Progenitor cell of endocrine pancreas (in vitro differentiated cells): Measurements from ENCODE around the gene IQGAP2. TPM values are rescaled to one million over a fixed set of nuclear protein-coding genes. Genes with fewer than 3 reads are reported as not detected.

Source experiments
- DNase-seq: peaks from one replicate; pipeline ENCODE4 v3.0.0; 2021; ENCODE audit warnings: low spot score; ENCODE audit not compliant: unreplicated experiment
- H3K27ac Mint-ChIP-seq: 2 replicates; pipeline ENCODE4 v1.8.0; 2021; ENCODE audit warnings: mild to moderate bottlenecking, moderate library complexity, mixed read lengths
- H3K27me3 Mint-ChIP-seq: 2 replicates; pipeline ENCODE4 v1.8.0; 2021; ENCODE audit warnings: mixed read lengths
- H3K36me3 Mint-ChIP-seq: 2 replicates; pipeline ENCODE4 v1.8.0; 2022; ENCODE audit warnings: mixed read lengths; ENCODE audit not compliant: insufficient read depth
- H3K4me1 Mint-ChIP-seq: 2 replicates; pipeline ENCODE4 v1.8.0; 2021; ENCODE audit warnings: low read depth, mixed read lengths
- H3K4me3 Mint-ChIP-seq: 2 replicates; pipeline ENCODE4 v1.8.0; 2021; ENCODE audit warnings: low read depth, mild to moderate bottlenecking, moderate library complexity, mixed read lengths
- H3K9me3 Mint-ChIP-seq: 2 replicates; pipeline ENCODE4 v1.8.0; 2021; ENCODE audit warnings: low read depth, mixed read lengths
- CTCF ChIP-seq: fragments of 200-600 bp; sonication (generic); IDR thresholded peaks from one replicate; pipeline ENCODE4 v1.5.0; 2021; ENCODE audit warnings: antibody characterized with exemption, mild to moderate bottlenecking; ENCODE audit not compliant: unreplicated experiment
- total RNA-seq: library from RNA; stranded (reverse); gene quantifications from 2 replicates; pipeline ENCODE4 v1.2.1, GENCODE V29; 2021

Gene IQGAP2
- total RNA-seq, 1 donor from 2014 or later: 16.7 TPM

DNA sequence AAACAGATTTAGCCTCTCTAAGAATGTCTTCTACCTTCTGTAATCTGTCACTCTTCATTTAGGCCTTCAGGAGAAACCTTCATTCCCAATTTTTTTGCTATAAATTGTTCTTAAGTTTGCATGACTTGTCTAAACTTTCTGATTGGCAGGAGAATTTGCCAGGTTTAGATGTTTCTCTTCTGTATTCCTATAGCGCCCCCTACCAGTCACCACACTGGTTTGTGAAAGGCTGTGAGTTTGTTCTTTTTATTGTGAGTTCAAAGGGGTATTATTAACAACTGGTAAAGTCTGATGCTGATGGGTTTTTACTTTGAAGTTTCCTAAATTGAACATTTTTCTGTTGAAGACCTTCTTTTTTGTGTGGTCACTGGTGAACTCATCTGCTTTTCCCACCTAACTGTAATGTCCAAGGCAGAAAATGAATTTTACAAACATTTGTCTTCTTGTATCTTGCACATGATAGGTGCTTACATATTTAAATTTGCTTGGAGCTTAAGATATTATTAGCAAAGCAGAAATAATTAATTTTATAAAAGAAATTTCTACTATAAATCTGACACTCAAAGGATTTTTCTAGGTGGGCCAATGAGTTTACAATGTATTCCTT is 238.5 kb downstream of the IQGAP2 start:
- DNase-seq: peak; percentile 39
- no peaks in the 10 kb centered on the region for H3K27me3 Mint-ChIP-seq
- peak; percentile 89 for TF ChIP-seq CTCF
- no peak overlapping the region for H3K4me3 Mint-ChIP-seq
- peaks cover 3% of the 10 kb centered on the region for H3K36me3 Mint-ChIP-seq
- H3K4me1 Mint-ChIP-seq: no peaks in the 10 kb centered on the region
- H3K9me3 Mint-ChIP-seq: no peaks in the 10 kb centered on the region
- no peak overlapping the region for H3K27ac Mint-ChIP-seq

GRCh38 chr5:76642390-76643040 is 239.4 kb downstream of the IQGAP2 start:
- H3K4me1 Mint-ChIP-seq: no peaks in the 10 kb centered on the region
- TF ChIP-seq CTCF: no peak
- H3K9me3 Mint-ChIP-seq: no peaks in the 10 kb centered on the region
- H3K27ac Mint-ChIP-seq: no peak overlapping the region
- no peak for DNase-seq
- H3K4me3 Mint-ChIP-seq: no peak overlapping the region
- H3K27me3 Mint-ChIP-seq: no peaks in the 10 kb centered on the region
- peaks cover 3% of the 10 kb centered on the region for H3K36me3 Mint-ChIP-seq

GRCh38 chr5:76643371-76643770 is 240.3 kb downstream of the IQGAP2 start:
- no peak overlapping the region for H3K4me3 Mint-ChIP-seq
- TF ChIP-seq CTCF: no peak
- H3K9me3 Mint-ChIP-seq: peaks cover 3% of the 10 kb centered on the region
- H3K36me3 Mint-ChIP-seq: peaks cover 7% of the 10 kb centered on the region
- no peak overlapping the region for H3K27ac Mint-ChIP-seq
- no peaks in the 10 kb centered on the region for H3K4me1 Mint-ChIP-seq
- H3K27me3 Mint-ChIP-seq: no peaks in the 10 kb centered on the region
- DNase-seq: no peak

GRCh38 chr5:76649140-76649539 is 246.1 kb downstream of the IQGAP2 start:
- no peak for DNase-seq
- no peak for TF ChIP-seq CTCF
- Mint-ChIP-seq H3K4me3 (no peak overlapping the region), H3K4me1 (no peaks in the 10 kb centered on the region), H3K27ac (no peak overlapping the region), H3K27me3 (no peaks in the 10 kb centered on the region), H3K36me3 (peaks cover 19% of the 10 kb centered on the region), H3K9me3 (peaks cover 21% of the 10 kb centered on the region)

GRCh38 chr5:76652809-76653414 is 249.8 kb downstream of the IQGAP2 start:
- no peak overlapping the region for H3K27ac Mint-ChIP-seq
- H3K27me3 Mint-ChIP-seq: no peaks in the 10 kb centered on the region
- no peak overlapping the region for H3K4me3 Mint-ChIP-seq
- H3K36me3 Mint-ChIP-seq: peaks cover 15% of the 10 kb centered on the region
- H3K4me1 Mint-ChIP-seq: peaks cover 2% of the 10 kb centered on the region
- no peak for TF ChIP-seq CTCF
- H3K9me3 Mint-ChIP-seq: peaks cover 21% of the 10 kb centered on the region
- no peak for DNase-seq
